Osteocyte (in vitro differentiated cells): ENCODE results near the gene TMUB2. TPM values are rescaled to one million over a fixed set of nuclear protein-coding genes. Genes with fewer than 3 reads are reported as not detected.

Source experiments
- DNase-seq: peaks from one replicate; pipeline ENCODE4 v3.0.0; 2021; ENCODE audit warnings: mixed read lengths; ENCODE audit not compliant: unreplicated experiment; ENCODE audit errors: extremely low spot score
- H3K27ac Mint-ChIP-seq: one replicate; pipeline ENCODE4 v1.8.0; 2021; ENCODE audit warnings: mild to moderate bottlenecking, mixed read lengths; ENCODE audit not compliant: unreplicated experiment
- H3K27me3 Mint-ChIP-seq: one replicate; pipeline ENCODE4 v1.8.0; 2021; ENCODE audit warnings: mixed read lengths; ENCODE audit not compliant: unreplicated experiment
- H3K36me3 Mint-ChIP-seq: one replicate; pipeline ENCODE4 v1.8.0; 2021; ENCODE audit warnings: mixed read lengths; ENCODE audit not compliant: unreplicated experiment
- H3K4me1 Mint-ChIP-seq: one replicate; pipeline ENCODE4 v1.8.0; 2021; ENCODE audit warnings: mixed read lengths; ENCODE audit not compliant: unreplicated experiment
- H3K4me3 Mint-ChIP-seq: one replicate; pipeline ENCODE4 v1.8.0; 2021; ENCODE audit warnings: mild to moderate bottlenecking, moderate library complexity, mixed read lengths; ENCODE audit not compliant: unreplicated experiment
- H3K9me3 Mint-ChIP-seq: one replicate; pipeline ENCODE4 v1.8.0; 2021; ENCODE audit warnings: mixed read lengths; ENCODE audit not compliant: unreplicated experiment
- CTCF ChIP-seq: fragments of 200-600 bp; sonication (generic); IDR thresholded peaks from 2 replicates; pipeline ENCODE4 v1.5.0; 2021; ENCODE audit warnings: antibody characterized with exemption, mild to moderate bottlenecking, moderate library complexity
- total RNA-seq: library from RNA; stranded (reverse); gene quantifications from 2 replicates; pipeline ENCODE4 v1.2.1, GENCODE V29; 2021

TMUB2 gene
- total RNA-seq, 1 donor from 2014 or later, result 39.3 TPM

GRCh38 chr17:44223541-44224071, 36.8 kb downstream of the TMUB2 start:
- Mint-ChIP-seq H3K4me1 (peaks cover 16% of the 10 kb centered on the region), H3K27me3 (no peaks in the 10 kb centered on the region), H3K4me3 (no peak overlapping the region), H3K27ac (no peak overlapping the region), H3K36me3 (no peaks in the 10 kb centered on the region), H3K9me3 (no peaks in the 10 kb centered on the region)
- DNase-seq, result no peak
- TF ChIP-seq CTCF, result no peak

GRCh38 chr17:44229090-44229489, 42.3 kb downstream of the TMUB2 start:
- Mint-ChIP-seq H3K4me3 (no peak overlapping the region), H3K27me3 (no peaks in the 10 kb centered on the region), H3K9me3 (no peaks in the 10 kb centered on the region), H3K4me1 (no peaks in the 10 kb centered on the region), H3K27ac (no peak overlapping the region), H3K36me3 (no peaks in the 10 kb centered on the region)
- TF ChIP-seq CTCF, result no peak
- no peak for DNase-seq

- no peak for DNase-seq
- Mint-ChIP-seq H3K27ac (no peak overlapping the region), H3K4me1 (peaks cover 6% of the 10 kb centered on the region), H3K36me3 (no peaks in the 10 kb centered on the region), H3K9me3 (no peaks in the 10 kb centered on the region), H3K27me3 (no peaks in the 10 kb centered on the region), H3K4me3 (no peak overlapping the region)
- no peak for TF ChIP-seq CTCF
Measured at GRCh38 chr17:44230140-44230539, 43.4 kb downstream of the TMUB2 start.

- H3K9me3 Mint-ChIP-seq, result no peaks in the 10 kb centered on the region
- H3K4me3 Mint-ChIP-seq, result no peak overlapping the region
- TF ChIP-seq CTCF, result no peak
- no peaks in the 10 kb centered on the region for H3K36me3 Mint-ChIP-seq
- no peaks in the 10 kb centered on the region for H3K27me3 Mint-ChIP-seq
- H3K4me1 Mint-ChIP-seq, result peaks cover 11% of the 10 kb centered on the region
- DNase-seq, result no peak
- no peak overlapping the region for H3K27ac Mint-ChIP-seq
Measured at GRCh38 chr17:44232061-44232460, 45.3 kb downstream of the TMUB2 start.

GRCh38 chr17:44233582-44233981, 46.8 kb downstream of the TMUB2 start:
- Mint-ChIP-seq H3K4me1 (peaks cover 11% of the 10 kb centered on the region), H3K27ac (no peak overlapping the region), H3K4me3 (no peak overlapping the region), H3K27me3 (no peaks in the 10 kb centered on the region), H3K36me3 (no peaks in the 10 kb centered on the region), H3K9me3 (no peaks in the 10 kb centered on the region)
- no peak for TF ChIP-seq CTCF
- DNase-seq, result no peak
